ENCODE results near the gene TTC13.
A peak's percentile ranks its signal among the peaks of the same experiment; 100 is the strongest.

Gene TTC13

GRCh38 chr1:230869500-230869899 lies 109.2 kb downstream of the TTC13 start:
- DNase-seq (ENCODE audit: low read depth in 2 of 2): peak; percentile 73 to 78

- no peak for DNase-seq (ENCODE audit: low read depth in 2 of 2)
Measured at GRCh38 chr1:230868736-230869385, 109.8 kb downstream of the TTC13 start.

GRCh38 chr1:230867903-230868735 lies 110.5 kb downstream of the TTC13 start, which contains the start of gene C1orf198:
C1orf198 (minus strand) TSS chr1:230868521; CDS start chr1:230868512, 9 bp downstream.
- no peak for DNase-seq (ENCODE audit: low read depth in 2 of 2)

GRCh38 chr1:230867101-230867902 lies 111.4 kb downstream of the TTC13 start:
- no peak for DNase-seq (ENCODE audit: low read depth in 2 of 2)

GRCh38 chr1:230866171-230867070 lies 112.2 kb downstream of the TTC13 start:
- DNase-seq (ENCODE audit: low read depth in 2 of 2): no peak

GRCh38 chr1:230865062-230865817 lies 113.4 kb downstream of the TTC13 start:
- DNase-seq (ENCODE audit: low read depth in 2 of 2): no peak

GRCh38 chr1:230864441-230864840 lies 114.2 kb downstream of the TTC13 start:
- no peak for DNase-seq (ENCODE audit: low read depth in 2 of 2)

- DNase-seq (ENCODE audit: low read depth in 2 of 2): no peak
Measured at GRCh38 chr1:230863449-230863848, 115.2 kb downstream of the TTC13 start.

GRCh38 chr1:230861970-230862595 lies 116.6 kb downstream of the TTC13 start:
- DNase-seq (ENCODE audit: low read depth in 2 of 2): no peak

GRCh38 chr1:230861489-230861888 lies 117.2 kb downstream of the TTC13 start:
- no peak for DNase-seq (ENCODE audit: low read depth in 2 of 2)

- DNase-seq (ENCODE audit: low read depth in 2 of 2): no peak
Measured at GRCh38 chr1:230860617-230861384, 117.9 kb downstream of the TTC13 start.

GRCh38 chr1:230858918-230859729 lies 119.5 kb downstream of the TTC13 start:
- DNase-seq (ENCODE audit: low read depth in 2 of 2): no peak

- no peak for DNase-seq (ENCODE audit: low read depth in 2 of 2)
Measured at GRCh38 chr1:230858236-230858820, 120.3 kb downstream of the TTC13 start.

- no peak for DNase-seq (ENCODE audit: low read depth in 2 of 2)
Measured at GRCh38 chr1:230857822-230858221, 120.8 kb downstream of the TTC13 start.

GRCh38 chr1:230857077-230857476 lies 121.6 kb downstream of the TTC13 start:
- no peak for DNase-seq (ENCODE audit: low read depth in 2 of 2)
